Endothelial cell of umbilical vein (primary cell): ENCODE measurements around the gene TOM1L2. TPM values are rescaled to one million over a fixed set of nuclear protein-coding genes. Genes with fewer than 3 reads are reported as not detected.

ENCODE experiments used
- BruUV-seq: library from RNA; stranded (reverse); fragments of 400-500 nt; replicated peaks from 2 replicates; lab custom pipeline; 2021; lab: Mats Ljungman, UMichigan
- CTCF ChIA-PET: fragments of 300-600, 350-600 bp; sonication (Branson Sonifier 250); formaldehyde crosslinking; loops from one replicate; lab custom pipeline; 2021; ENCODE audit warnings: antibody characterized with exemption, inconsistent platforms; lab: Charles Lee
- POLR2A ChIA-PET: fragments of 300-600, 350-600 bp; sonication (Branson Sonifier 250); formaldehyde crosslinking; loops from one replicate; lab custom pipeline; 2021; ENCODE audit warnings: antibody characterized with exemption, inconsistent platforms; lab: Charles Lee
- DNase-seq: peaks from one replicate; pipeline ENCODE4 v3.0.0-alpha.2; 2011; ENCODE audit warnings: low read depth, low spot score
- FAIRE-seq: peaks from 2 replicates; lab custom pipeline; 2011; peaks lifted over from hg19 to GRCh38; lab: Jason Lieb, UNC
- H2AFZ ChIP-seq: 2 replicates; pipeline ENCODE4 v1.6.0; 2012; ENCODE audit warnings: low read depth, low read length, control low read depth, inconsistent platforms
- H3K27ac ChIP-seq: 2 replicates; pipeline ENCODE4 v1.5.1; 2011; ENCODE audit warnings: low read depth, mild to moderate bottlenecking, control low read depth, low read length, moderate library complexity; ENCODE audit not compliant: insufficient read depth
- H3K27me3 ChIP-seq, 2 experiments: 2 replicates each; pipeline versions ENCODE4 v1.6.0 to v1.6.1; 2011; ENCODE audit warnings: low read length in 2 of 2, mixed read lengths in 1 of 2; ENCODE audit not compliant: control insufficient read depth in 2 of 2, insufficient read depth in 2 of 2
- H3K36me3 ChIP-seq, 2 experiments: 2 replicates in 1 of 2; 3 replicates in 1 of 2; pipeline ENCODE4 v1.5.1; 2011; ENCODE audit warnings: low read length in 2 of 2, mild to moderate bottlenecking in 1 of 2, moderate library complexity in 1 of 2; ENCODE audit not compliant: control insufficient read depth in 2 of 2, insufficient read depth in 2 of 2; ENCODE audit errors: extremely low read depth in 1 of 2
- H3K4me1 ChIP-seq: 3 replicates; pipeline ENCODE4 v1.5.1; 2011; ENCODE audit warnings: mild to moderate bottlenecking, low read length; ENCODE audit not compliant: control insufficient read depth, insufficient read depth; ENCODE audit errors: extremely low read depth
- H3K4me2 ChIP-seq: 2 replicates; pipeline ENCODE4 v1.6.1; 2011; ENCODE audit warnings: low read length, control low read depth, mixed read lengths; ENCODE audit not compliant: insufficient read depth
- H3K4me3 ChIP-seq, 3 experiments: fragments of 200-600 bp in 1 of 3; sonication (generic), shearing (Covaris generic) in 1 of 3; replicated peaks in 1 of 3; 2 replicates each; pipeline ENCODE4 v1.5.1; 2011 to 2016; ENCODE audit warnings: control low read depth in 3 of 3, low read length in 3 of 3, mild to moderate bottlenecking in 2 of 3, inconsistent platforms in 1 of 3, low read depth in 1 of 3, moderate library complexity in 1 of 3; ENCODE audit not compliant: insufficient read depth in 1 of 3
- H3K79me2 ChIP-seq: 2 replicates; pipeline ENCODE4 v1.6.0; 2012; ENCODE audit warnings: low read length, inconsistent platforms; ENCODE audit not compliant: control insufficient read depth, insufficient read depth
- H3K9ac ChIP-seq: replicated peaks from 2 replicates; pipeline ENCODE3; 2011; ENCODE audit warnings: low read length, control low read depth; ENCODE audit not compliant: insufficient read depth; ENCODE audit errors: extremely low read depth
- H3K9me1 ChIP-seq: replicated peaks from 3 replicates; pipeline ENCODE4 v1.6.0; 2011; ENCODE audit warnings: mild to moderate bottlenecking, low read length; ENCODE audit not compliant: control insufficient read depth, insufficient read depth; ENCODE audit errors: extremely low read depth
- H3K9me3 ChIP-seq: replicated peaks from 2 replicates; pipeline ENCODE4 v1.5.1; 2012; ENCODE audit warnings: low read length, inconsistent platforms; ENCODE audit not compliant: control insufficient read depth, insufficient read depth
- H4K20me1 ChIP-seq: replicated peaks from 2 replicates; pipeline ENCODE3; 2011; ENCODE audit warnings: mild to moderate bottlenecking, low read length; ENCODE audit not compliant: control insufficient read depth, insufficient read depth; ENCODE audit errors: extremely low read depth
- CTCF ChIP-seq, 2 donors: IDR thresholded peaks; 1 replicate in 1 of 2; 2 replicates in 1 of 2; pipeline ENCODE4 v1.5.1; 2011; ENCODE audit warnings: low read length in 2 of 2, mild to moderate bottlenecking in 2 of 2, moderate library complexity in 2 of 2, control low read depth in 1 of 2, inconsistent platforms in 1 of 2, low read depth in 1 of 2; ENCODE audit not compliant: insufficient read depth in 1 of 2; ENCODE audit errors: extremely low read depth in 1 of 2
- EZH2 ChIP-seq: IDR thresholded peaks from 2 replicates; pipeline ENCODE4 v1.6.1; 2012; ENCODE audit warnings: borderline replicate concordance, low read depth, mild to moderate bottlenecking, moderate library complexity, low read length, inconsistent platforms; ENCODE audit not compliant: severe bottlenecking
- FOS ChIP-seq: IDR thresholded peaks from 2 replicates; pipeline ENCODE4 v1.6.1; 2011; ENCODE audit warnings: mild to moderate bottlenecking, low read length, moderate library complexity, borderline replicate concordance; ENCODE audit not compliant: insufficient read depth
- GATA2 ChIP-seq: IDR thresholded peaks from 2 replicates; pipeline ENCODE4 v1.7.0; 2011; ENCODE audit warnings: low read depth, mild to moderate bottlenecking, moderate library complexity, mixed read lengths, low read length; ENCODE audit not compliant: insufficient read length, insufficient read depth
- JUN ChIP-seq: IDR thresholded peaks from 2 replicates; pipeline ENCODE4 v1.6.1; 2011; ENCODE audit warnings: borderline replicate concordance, low read depth; ENCODE audit not compliant: insufficient read length, insufficient read depth
- MAX ChIP-seq: IDR thresholded peaks from 2 replicates; pipeline ENCODE4 v1.6.1; 2011; ENCODE audit not compliant: insufficient read depth, insufficient read length
- MYC ChIP-seq: IDR thresholded peaks from one replicate; pipeline ENCODE4 v1.6.1; 2011; ENCODE audit warnings: mild to moderate bottlenecking, low read depth, low read length
- POLR2A ChIP-seq: IDR thresholded peaks from 2 replicates; pipeline ENCODE4 v1.6.1; 2012; ENCODE audit warnings: low read depth, mild to moderate bottlenecking, control low read depth, low read length
- POLR2AphosphoS5 ChIP-seq: IDR thresholded peaks from 2 replicates; pipeline ENCODE4 v1.6.1; 2012; ENCODE audit warnings: low read depth, mild to moderate bottlenecking, control low read depth, low read length, moderate library complexity; ENCODE audit not compliant: insufficient read depth
- dilution Hi-C: fragments of 300-500 bp; cut with MboI; formaldehyde crosslinking; loops from one replicate; pipeline ENCODE4 v1.15.0; 2019; ENCODE audit warnings: low sequenced_read_pairs; ENCODE audit not compliant: extremely low pct_ligation_motif_present
- intact Hi-C: fragments of 100-400 bp; cut with micrococcal nuclease; formaldehyde crosslinking; loops from one replicate; pipeline ENCODE4 v1.10.0; 2022
- polyA plus RNA-seq, 4 experiments: library from polyadenylated mRNA; depleted of rRNA in 3 of 4; stranded (reverse) in 3 of 4; unstranded in 1 of 4; fragments of >200 nt; gene quantifications; 2 replicates each; pipeline versions ENCODE4 v1.2.1 to v1.2.3, GENCODE V29; 2011 to 2012; ENCODE audit warnings: missing spikeins in 1 of 4
- total RNA-seq: library from RNA; stranded (reverse); gene quantifications from 2 replicates; pipeline ENCODE4 v1.2.3, GENCODE V29; 2021

TOM1L2 gene
- total and polyA plus RNA-seq, 2 donors (not counting 3 experiments of a cell fraction or from before 2014, with no cell fraction given) = 31.7 to 37.6 TPM

- no peak for DNase-seq
- H3K9ac ChIP-seq = no peak overlapping the region
- peaks cover 18% of the 10 kb centered on the region for H3K4me1 ChIP-seq
- FAIRE-seq = no peak
- no peak overlapping the region for H3K27ac ChIP-seq
- CTCF ChIA-PET = no interaction called here
- no peaks in the 10 kb centered on the region for H3K36me3 ChIP-seq
- no TSS peak for BruUV-seq
- no peak overlapping the region for H3K4me2 ChIP-seq
- H2AFZ ChIP-seq = no peak overlapping the region
- POLR2A ChIA-PET = no interaction called here
- no peaks in the 10 kb centered on the region for H4K20me1 ChIP-seq
- H3K4me3 ChIP-seq = no peak overlapping the region
- H3K9me1 ChIP-seq = no peaks in the 10 kb centered on the region
- no peaks in the 10 kb centered on the region for H3K9me3 ChIP-seq
- dilution Hi-C loops = no loop called here
- TF ChIP-seq POLR2AphosphoS5 = no peak
- no peak for TF ChIP-seq CTCF (IDR thresholded peaks at IDR 0.05; ENCODE audit: extremely low read depth in 1 of 2, insufficient read depth in 1 of 2, low read depth in 1 of 2, low read length in 2 of 2)
- TF ChIP-seq EZH2 = no peak
- TF ChIP-seq FOS = no peak
- no peak for TF ChIP-seq MYC
- no peak for TF ChIP-seq MAX
- TF ChIP-seq JUN = no peak
- no peak for TF ChIP-seq GATA2
- TF ChIP-seq POLR2A = no peak
- intact Hi-C loops = no loop called here
- no peaks in the 10 kb centered on the region for H3K27me3 ChIP-seq
- no peaks in the 10 kb centered on the region for H3K79me2 ChIP-seq
These were observed 99.5 kb downstream of the TOM1L2 start for GRCh38 chr17:17872547-17873345.
